Measurements from ENCODE around the gene ANO10. TPM values are rescaled to one million over a fixed set of nuclear protein-coding genes. Genes with fewer than 3 reads are reported as not detected.
"Not testable (repeated sequence)": the region's sequence is repeated elsewhere in the genome, so short reads cannot be mapped to it uniquely, and the experiment has no call there.

ANO10 gene
- total RNA-seq, result 4.2 and 4.6 TPM in 2 replicates

GRCh38 chr3:43621656-43622432 lies at the start of gene ANO10:
ANO10 (minus strand) TSS chr3:43622011; CDS start chr3:43605852, 16,159 bp downstream.
- Mint-ChIP-seq H3K27me3 (ENCODE audit: insufficient read depth) (peaks cover 26% of the 10 kb centered on the region), H3K4me3 (peak within 1 kb of the TSS; percentile 91), H3K9me3 (no peaks in the 10 kb centered on the region), H3K36me3 (ENCODE audit: low read depth) (no peaks in the 10 kb centered on the region), H3K27ac (peak within 1 kb of the TSS; percentile 70), H3K4me1 (ENCODE audit: low read depth) (peaks cover 32% of the 10 kb centered on the region)
- DNase-seq (ENCODE audit: low spot score), result peak; percentile 90
- intact Hi-C loops (cut with micrococcal nuclease), result loop anchor here (1.0 to 10.0 kb wide), 11 partner anchors 68 to 1657 kb away; partner anchors contain the start of genes ABHD5, CCDC13, POMGNT2 and SNRK

GRCh38 chr3:43670635-43671522 lies 49.1 kb upstream of the ANO10 start:
- DNase-seq (ENCODE audit: low spot score), result no peak
- no peak overlapping the region for H3K27ac Mint-ChIP-seq
- no peaks in the 10 kb centered on the region for H3K4me1 Mint-ChIP-seq (ENCODE audit: low read depth)
- H3K4me3 Mint-ChIP-seq, result no peak overlapping the region
- no peaks in the 10 kb centered on the region for H3K9me3 Mint-ChIP-seq
- no peaks in the 10 kb centered on the region for H3K36me3 Mint-ChIP-seq (ENCODE audit: low read depth)
- peaks cover 8% of the 10 kb centered on the region for H3K27me3 Mint-ChIP-seq (ENCODE audit: insufficient read depth)
- intact Hi-C loops (cut with micrococcal nuclease), result no loop called here

GRCh38 chr3:43665011-43665410 lies 43.2 kb upstream of the ANO10 start:
- H3K4me3 Mint-ChIP-seq; H3K9me3 Mint-ChIP-seq; H3K27ac Mint-ChIP-seq; DNase-seq (ENCODE audit: low spot score); intact Hi-C loops (cut with micrococcal nuclease); H3K36me3 Mint-ChIP-seq (ENCODE audit: low read depth); H3K4me1 Mint-ChIP-seq (ENCODE audit: low read depth): not testable (repeated sequence)
- peaks cover 13% of the 10 kb centered on the region for H3K27me3 Mint-ChIP-seq (ENCODE audit: insufficient read depth)

- H3K27me3 Mint-ChIP-seq (ENCODE audit: insufficient read depth); H3K27ac Mint-ChIP-seq; H3K36me3 Mint-ChIP-seq (ENCODE audit: low read depth); DNase-seq (ENCODE audit: low spot score); H3K4me1 Mint-ChIP-seq (ENCODE audit: low read depth); H3K9me3 Mint-ChIP-seq; H3K4me3 Mint-ChIP-seq; intact Hi-C loops (cut with micrococcal nuclease): not testable (repeated sequence)
Observed at GRCh38 chr3:43661376-43661775, 39.6 kb upstream of the ANO10 start.

GRCh38 chr3:43659250-43659880 lies 37.6 kb upstream of the ANO10 start:
- Mint-ChIP-seq H3K4me1 (ENCODE audit: low read depth) (no peaks in the 10 kb centered on the region), H3K27me3 (ENCODE audit: insufficient read depth) (peaks cover 6% of the 10 kb centered on the region), H3K27ac (no peak overlapping the region), H3K4me3 (no peak overlapping the region), H3K36me3 (ENCODE audit: low read depth) (no peaks in the 10 kb centered on the region), H3K9me3 (peaks cover 4% of the 10 kb centered on the region)
- intact Hi-C loops (cut with micrococcal nuclease), result no loop called here
- no peak for DNase-seq (ENCODE audit: low spot score)

GRCh38 chr3:43656390-43656789 lies 34.6 kb upstream of the ANO10 start:
- DNase-seq (ENCODE audit: low spot score); H3K27me3 Mint-ChIP-seq (ENCODE audit: insufficient read depth); H3K36me3 Mint-ChIP-seq (ENCODE audit: low read depth); H3K4me1 Mint-ChIP-seq (ENCODE audit: low read depth); H3K9me3 Mint-ChIP-seq; H3K27ac Mint-ChIP-seq; intact Hi-C loops (cut with micrococcal nuclease); H3K4me3 Mint-ChIP-seq: not testable (repeated sequence)

GRCh38 chr3:43650345-43650744 lies 28.5 kb upstream of the ANO10 start:
- no peak for DNase-seq (ENCODE audit: low spot score)
- Mint-ChIP-seq H3K27ac (no peak overlapping the region), H3K4me3 (no peak overlapping the region), H3K4me1 (ENCODE audit: low read depth) (no peaks in the 10 kb centered on the region), H3K27me3 (ENCODE audit: insufficient read depth) (peaks cover 7% of the 10 kb centered on the region), H3K36me3 (ENCODE audit: low read depth) (no peaks in the 10 kb centered on the region), H3K9me3 (no peaks in the 10 kb centered on the region)
- intact Hi-C loops (cut with micrococcal nuclease), result no loop called here

- no peak for DNase-seq (ENCODE audit: low spot score)
- Mint-ChIP-seq H3K27ac (no peak overlapping the region), H3K9me3 (no peaks in the 10 kb centered on the region), H3K4me1 (ENCODE audit: low read depth) (no peaks in the 10 kb centered on the region), H3K27me3 (ENCODE audit: insufficient read depth) (peaks cover 7% of the 10 kb centered on the region), H3K36me3 (ENCODE audit: low read depth) (no peaks in the 10 kb centered on the region), H3K4me3 (no peak overlapping the region)
- intact Hi-C loops (cut with micrococcal nuclease), result no loop called here
Observed at GRCh38 chr3:43649365-43649968, 27.7 kb upstream of the ANO10 start.

GRCh38 chr3:43648957-43649356 lies 27.1 kb upstream of the ANO10 start:
- Mint-ChIP-seq H3K27me3 (ENCODE audit: insufficient read depth) (peaks cover 9% of the 10 kb centered on the region), H3K9me3 (no peaks in the 10 kb centered on the region), H3K36me3 (ENCODE audit: low read depth) (no peaks in the 10 kb centered on the region), H3K27ac (no peak overlapping the region), H3K4me3 (no peak overlapping the region), H3K4me1 (ENCODE audit: low read depth) (no peaks in the 10 kb centered on the region)
- intact Hi-C loops (cut with micrococcal nuclease), result no loop called here
- DNase-seq (ENCODE audit: low spot score), result no peak

- H3K27me3 Mint-ChIP-seq (ENCODE audit: insufficient read depth), result peaks cover 9% of the 10 kb centered on the region
- H3K4me3 Mint-ChIP-seq, result no peak overlapping the region
- intact Hi-C loops (cut with micrococcal nuclease), result no loop called here
- H3K9me3 Mint-ChIP-seq, result no peaks in the 10 kb centered on the region
- H3K36me3 Mint-ChIP-seq (ENCODE audit: low read depth), result no peaks in the 10 kb centered on the region
- no peaks in the 10 kb centered on the region for H3K4me1 Mint-ChIP-seq (ENCODE audit: low read depth)
- DNase-seq (ENCODE audit: low spot score), result no peak
- no peak overlapping the region for H3K27ac Mint-ChIP-seq
Observed at GRCh38 chr3:43647331-43648166, 25.7 kb upstream of the ANO10 start.

GRCh38 chr3:43644443-43644842 lies 22.6 kb upstream of the ANO10 start:
- Mint-ChIP-seq H3K27ac (no peak overlapping the region), H3K9me3 (no peaks in the 10 kb centered on the region), H3K27me3 (ENCODE audit: insufficient read depth) (peaks cover 16% of the 10 kb centered on the region), H3K36me3 (ENCODE audit: low read depth) (no peaks in the 10 kb centered on the region), H3K4me3 (no peak overlapping the region), H3K4me1 (ENCODE audit: low read depth) (no peaks in the 10 kb centered on the region)
- intact Hi-C loops (cut with micrococcal nuclease), result no loop called here
- DNase-seq (ENCODE audit: low spot score), result no peak
